GM12892 (cell line): Measurements from ENCODE around the gene FAM156B. TPM values are rescaled to one million over a fixed set of nuclear protein-coding genes. Genes with fewer than 3 reads are reported as not detected.
A peak's percentile ranks its signal among the peaks of the same experiment; 100 is the strongest.
"Not testable (repeated sequence)": the region's sequence is repeated elsewhere in the genome, so short reads cannot be mapped to it uniquely, and the experiment has no call there.

Experiments
- DNase-seq: peaks from one replicate; pipeline ENCODE4 v3.0.0; 2011; ENCODE audit not compliant: insufficient read length
- FAIRE-seq: peaks from 2 replicates; lab custom pipeline; 2011; peaks lifted over from hg19 to GRCh38; lab: Jason Lieb, UNC
- POLR2A ChIP-seq: IDR thresholded peaks from 2 replicates; pipeline ENCODE4 v1.6.1; 2011; ENCODE audit warnings: low read depth, low read length, control low read depth
- POLR2AphosphoS5 ChIP-seq: IDR thresholded peaks from 2 replicates; pipeline ENCODE4 v1.6.1; 2011; ENCODE audit warnings: low read depth, low read length, control low read depth
- TAF1 ChIP-seq: IDR thresholded peaks from 2 replicates; pipeline ENCODE4 v1.6.1; 2011; ENCODE audit warnings: low read depth, mild to moderate bottlenecking, control low read depth, low read length, borderline replicate concordance
- polyA plus RNA-seq: library from polyadenylated mRNA; unstranded; fragments of >200 nt; gene quantifications from one replicate; pipeline ENCODE4 v1.2.1, GENCODE V29; 2012; ENCODE audit warnings: missing spikeins, inconsistent platforms; ENCODE audit not compliant: missing spikeins

The FAM156B gene, protein sequence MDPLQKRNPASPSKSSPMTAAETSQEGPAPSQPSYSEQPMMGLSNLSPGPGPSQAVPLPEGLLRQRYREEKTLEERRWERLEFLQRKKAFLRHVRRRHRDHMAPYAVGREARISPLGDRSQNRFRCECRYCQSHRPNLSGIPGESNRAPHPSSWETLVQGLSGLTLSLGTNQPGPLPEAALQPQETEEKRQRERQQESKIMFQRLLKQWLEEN
- polyA plus RNA-seq: 9.5 TPM

DNA sequence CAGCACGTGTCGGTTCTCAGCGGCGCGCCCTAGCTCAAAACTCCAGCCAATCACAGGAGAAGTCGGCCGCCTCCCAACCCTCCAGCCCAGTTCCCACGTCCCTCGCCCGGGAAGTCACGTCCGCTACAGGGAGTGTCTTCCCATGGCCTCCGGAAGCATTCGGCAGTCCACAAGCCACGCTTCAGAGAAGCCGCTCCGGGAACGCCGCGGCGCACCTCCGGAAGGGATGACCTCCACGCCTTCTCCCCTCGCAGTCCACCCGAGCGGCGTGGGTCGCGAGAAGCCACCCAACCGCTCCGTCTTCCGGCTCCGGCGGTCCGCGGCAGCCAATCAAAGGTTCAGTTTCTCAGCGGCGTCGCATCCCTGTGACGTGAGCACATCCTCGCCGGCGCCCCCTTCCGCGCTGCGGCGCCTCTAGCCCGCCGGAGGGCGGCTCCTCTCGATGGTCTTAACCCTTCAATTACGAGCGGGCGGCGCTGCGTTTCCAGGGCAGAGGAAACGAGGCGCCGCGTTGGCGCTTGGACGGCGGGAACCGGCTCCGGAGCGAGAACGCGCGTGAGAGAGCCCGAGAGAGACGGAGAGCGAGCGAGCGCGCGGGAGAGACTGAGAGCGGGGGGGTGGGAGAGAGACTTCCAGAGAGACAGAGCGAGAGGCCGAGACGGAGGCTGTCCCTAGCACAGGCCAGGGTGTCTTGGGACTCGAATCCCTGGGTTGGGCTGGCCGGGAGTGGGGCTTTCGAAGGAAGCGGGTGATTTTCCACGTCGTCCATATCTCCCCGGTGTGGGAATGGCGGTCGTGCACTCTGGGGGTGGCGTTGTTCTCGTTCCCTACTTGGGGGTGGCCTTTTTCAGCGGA lies at the start of gene FAM156B:
FAM156B (plus strand) TSS at position 476 of the 855 bp plus-strand sequence. CDS start 9,896 bp downstream, outside the sequence.
- peak; percentile 87 for FAIRE-seq
- not testable (repeated sequence) for DNase-seq

DNA sequence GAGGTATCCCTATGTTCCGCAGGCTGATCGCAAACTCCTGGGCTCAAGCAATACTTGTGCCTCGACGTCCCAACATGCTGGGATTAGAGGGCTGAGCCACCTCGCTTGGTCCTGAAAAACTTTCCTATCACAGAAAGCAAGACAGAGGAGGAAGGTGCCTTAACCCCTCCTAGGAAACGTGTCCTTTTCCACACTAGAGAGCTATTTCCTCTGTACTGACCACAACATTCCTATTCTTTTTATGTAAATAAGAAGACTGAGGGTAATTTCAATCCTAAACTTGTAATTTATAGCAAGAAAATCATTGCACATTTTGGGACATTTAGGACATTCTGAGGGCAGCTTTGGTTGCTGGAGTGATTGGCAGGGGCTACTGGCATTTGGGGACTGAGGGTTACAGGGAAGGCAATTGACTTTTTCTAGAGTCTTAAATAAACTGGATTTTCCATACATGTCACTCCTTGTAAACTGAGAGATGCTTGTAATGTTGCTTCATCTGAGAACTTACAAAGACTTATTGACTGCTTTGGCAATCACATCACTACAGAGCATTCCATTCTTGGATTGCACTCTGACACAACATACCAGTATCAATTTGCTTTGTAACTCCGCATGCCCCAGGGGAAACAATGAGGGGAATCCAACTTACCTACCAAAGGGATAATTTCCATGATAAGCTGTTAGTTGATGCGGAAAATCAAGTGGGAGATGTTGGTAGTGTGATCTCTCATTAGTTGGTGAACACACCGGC lies 44.8 kb upstream of the FAM156B start:
- TF ChIP-seq POLR2AphosphoS5 (no peak), TAF1 (no peak), POLR2A (no peak)
- DNase-seq (no peak), FAIRE-seq (no peak)

DNA sequence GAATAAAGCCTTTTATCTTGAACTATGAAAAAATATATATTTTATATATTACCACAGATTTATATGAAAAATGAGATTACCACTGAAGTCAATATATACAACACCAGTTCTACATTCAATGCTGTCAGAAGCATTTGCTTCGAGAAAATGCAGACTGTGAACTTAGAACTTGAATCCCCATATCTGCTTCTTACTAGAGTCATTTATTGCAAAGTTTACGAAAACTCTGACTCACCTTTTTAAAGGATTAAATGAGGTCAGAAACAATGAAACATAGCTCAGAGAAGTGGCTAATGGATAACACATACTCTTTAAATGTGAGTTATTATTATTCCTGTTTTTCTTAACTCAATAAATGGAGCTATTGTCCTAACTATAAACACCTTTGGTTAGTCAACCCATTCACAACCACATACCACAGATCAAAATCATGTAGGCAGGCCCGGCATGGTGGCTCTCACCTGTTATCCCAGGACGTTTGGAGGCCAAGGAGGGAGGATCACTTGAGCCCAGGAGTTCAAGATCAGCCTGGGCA lies 40.1 kb upstream of the FAM156B start:
- not testable (repeated sequence) for DNase-seq, FAIRE-seq

DNA sequence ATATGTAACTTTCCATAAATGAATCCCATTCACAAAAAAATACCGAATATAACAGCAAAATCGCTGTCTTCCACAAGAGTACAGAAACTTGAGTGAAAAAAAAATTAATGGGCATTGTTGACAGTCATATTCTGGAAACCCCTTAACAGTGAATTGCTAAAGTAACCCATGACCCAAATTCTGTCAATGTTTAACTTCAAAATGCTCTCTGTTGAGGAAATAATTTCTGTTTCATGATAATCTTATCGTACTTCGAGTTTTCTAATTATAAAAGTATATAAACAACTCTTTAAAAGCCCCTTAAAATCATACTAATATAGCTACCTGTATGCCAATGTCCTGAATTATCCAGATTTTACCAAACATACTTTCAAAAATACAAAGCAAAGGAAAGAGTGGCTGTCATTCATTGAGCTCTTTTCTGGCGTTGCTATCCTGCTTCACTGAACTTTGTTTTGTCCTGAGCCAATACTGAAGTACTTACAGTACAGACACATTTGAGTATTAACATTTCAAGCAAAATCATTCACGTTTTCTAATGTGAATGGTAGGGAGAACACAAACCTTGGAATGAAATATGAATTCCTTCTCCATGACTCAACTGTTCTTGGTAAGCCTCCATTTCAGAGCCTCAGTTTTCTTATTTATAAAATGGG lies 31.7 kb upstream of the FAM156B start:
- FAIRE-seq (no peak), DNase-seq (no peak)
- TF ChIP-seq TAF1 (no peak), POLR2AphosphoS5 (no peak), POLR2A (no peak)

DNA sequence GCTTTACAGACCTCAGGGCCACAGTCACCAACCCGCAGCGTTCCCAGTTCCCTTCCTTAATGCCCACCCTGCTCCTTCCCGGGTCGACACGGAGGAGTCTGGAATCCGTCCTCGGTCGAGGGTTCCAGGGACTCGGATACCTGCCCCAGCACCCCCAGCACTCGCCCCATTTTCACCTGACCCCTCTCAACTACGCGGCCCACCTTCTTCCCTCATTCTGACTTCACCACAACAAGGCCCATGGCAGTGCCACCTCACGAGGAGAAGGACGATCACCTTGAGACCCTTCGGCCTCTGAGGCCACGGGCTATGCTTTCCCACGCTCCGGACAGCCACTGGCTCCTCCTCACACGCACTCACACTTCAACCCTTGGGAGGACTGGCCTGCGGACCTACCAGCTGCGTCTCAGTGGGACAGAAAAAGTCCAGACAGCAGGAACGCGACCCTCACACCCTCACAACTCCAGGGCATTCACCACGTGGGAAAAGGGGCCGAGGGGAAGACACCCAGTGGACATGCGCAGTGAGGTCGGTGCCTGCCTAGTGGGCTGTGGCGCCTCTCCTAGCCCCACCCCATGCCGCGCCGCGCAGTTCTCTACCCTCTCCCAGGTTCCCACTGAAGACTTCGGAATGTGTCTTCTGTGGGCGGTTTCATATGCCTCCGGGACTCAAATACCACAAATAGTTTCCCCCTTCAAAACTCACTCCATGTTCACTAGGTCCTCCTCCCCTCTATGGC lies 29.4 kb upstream of the FAM156B start, which contains the start of gene XAGE3:
XAGE3 (minus strand) TSS at position 474 of the 739 bp plus-strand sequence. CDS start 950 bp downstream, outside the sequence.
- DNase-seq (no peak), FAIRE-seq (no peak)
- TF ChIP-seq POLR2A (no peak), TAF1 (no peak), POLR2AphosphoS5 (no peak)

DNA sequence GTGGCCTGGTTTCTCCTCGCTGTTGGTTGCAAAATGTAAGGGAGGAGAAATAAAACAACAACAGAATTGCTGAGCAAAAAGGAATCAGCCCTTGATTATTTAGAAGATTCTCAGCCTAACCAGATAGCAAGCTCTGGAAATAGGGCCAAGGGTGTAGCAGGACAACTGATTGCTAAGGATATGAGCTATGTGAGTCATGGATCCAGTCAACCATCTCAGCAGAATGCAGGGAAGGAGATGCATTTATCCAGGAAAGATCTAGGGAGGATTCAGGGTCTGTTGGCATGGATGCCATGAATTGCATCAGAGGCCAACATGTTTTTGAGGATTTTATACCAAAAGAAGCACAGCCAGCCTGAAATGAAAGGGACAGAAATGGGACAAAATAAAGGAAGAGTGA lies 27.1 kb upstream of the FAM156B start:
- no peak for DNase-seq
- TF ChIP-seq POLR2A (no peak), TAF1 (no peak), POLR2AphosphoS5 (no peak)
- no peak for FAIRE-seq

DNA sequence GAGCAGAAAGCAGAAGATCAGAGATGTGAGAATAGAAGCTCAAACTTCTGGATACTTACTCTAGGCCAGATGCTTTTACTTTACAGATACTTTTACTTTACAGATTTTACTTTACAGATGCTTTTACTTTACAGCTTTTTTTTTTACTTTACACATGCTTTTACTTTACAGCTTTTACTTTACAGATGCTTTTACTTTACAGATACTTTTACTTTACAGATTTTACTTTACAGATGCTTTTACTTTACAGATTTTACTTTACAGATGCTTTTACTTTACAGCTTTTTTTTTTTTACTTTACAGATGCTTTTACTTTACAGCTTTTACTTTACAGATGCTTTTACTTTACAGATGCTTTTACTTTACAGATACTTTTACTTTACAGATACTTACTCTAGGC lies 23.3 kb upstream of the FAM156B start:
- not testable (repeated sequence) for FAIRE-seq, DNase-seq

DNA sequence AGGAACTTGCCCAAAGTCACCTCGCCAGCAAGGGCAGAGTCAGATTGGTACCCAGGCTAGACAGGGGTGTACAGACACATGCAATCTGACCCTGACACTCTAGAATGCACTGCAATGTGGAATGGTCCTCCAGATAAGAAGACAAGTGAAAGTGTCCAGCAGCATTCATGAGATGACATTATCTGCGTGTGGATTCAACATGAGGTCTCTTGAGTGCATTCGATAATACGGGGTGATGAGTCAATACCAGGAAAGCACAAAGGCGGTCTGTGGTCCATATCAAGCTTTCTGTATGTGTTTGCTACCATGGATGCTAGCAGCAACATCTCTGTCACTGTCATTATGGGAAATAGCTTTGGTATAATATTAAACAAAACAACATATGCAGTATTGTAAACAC lies 22.5 kb upstream of the FAM156B start:
- no peak for FAIRE-seq
- TF ChIP-seq POLR2A: no peak
- no peak for TF ChIP-seq TAF1
- no peak for TF ChIP-seq POLR2AphosphoS5

DNA sequence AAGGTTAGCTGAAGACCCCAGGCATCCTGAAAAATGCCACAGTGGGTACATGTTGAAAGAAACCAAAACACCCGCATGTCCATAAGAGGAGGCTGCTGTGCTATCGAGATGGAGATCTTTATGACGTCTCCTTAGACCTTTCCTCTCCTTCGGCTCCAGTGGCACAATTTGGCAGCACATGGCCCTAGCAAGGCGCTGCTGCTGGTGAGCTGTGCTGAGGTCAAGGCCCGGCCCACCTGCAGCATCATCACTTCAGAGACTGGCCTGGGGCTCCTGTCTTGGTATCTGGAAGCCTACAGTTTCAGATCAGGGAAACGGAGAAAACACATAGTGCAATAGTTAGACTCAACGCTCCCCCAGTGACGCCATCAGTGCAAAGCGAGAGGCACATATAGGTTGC lies 21.7 kb upstream of the FAM156B start:
- not testable (repeated sequence) for FAIRE-seq, DNase-seq

More for the DNA sequence above, 22.5 kb upstream of the FAM156B start:
- no peak for DNase-seq

DNA sequence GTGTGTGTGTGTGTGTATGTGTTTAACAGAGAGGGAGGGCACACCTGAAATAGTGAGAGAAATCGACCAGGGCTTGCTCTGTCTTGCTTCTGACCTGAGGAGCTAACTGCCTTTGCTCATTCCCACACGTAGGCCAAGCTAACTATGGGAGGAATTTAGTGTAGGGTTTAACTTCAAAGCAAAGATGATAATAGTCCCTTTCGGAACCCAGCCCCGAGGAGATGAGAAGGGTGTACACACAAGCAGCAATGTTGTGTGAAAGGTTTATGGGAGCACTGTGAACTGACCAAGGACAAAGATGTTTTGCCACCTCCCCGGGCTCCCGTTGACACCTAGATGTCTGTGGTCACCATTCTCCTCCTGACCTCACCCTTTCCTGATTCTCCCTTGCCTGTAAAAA lies 20.7 kb upstream of the FAM156B start:
- not testable (repeated sequence) for DNase-seq
- FAIRE-seq: peak; percentile 44

DNA sequence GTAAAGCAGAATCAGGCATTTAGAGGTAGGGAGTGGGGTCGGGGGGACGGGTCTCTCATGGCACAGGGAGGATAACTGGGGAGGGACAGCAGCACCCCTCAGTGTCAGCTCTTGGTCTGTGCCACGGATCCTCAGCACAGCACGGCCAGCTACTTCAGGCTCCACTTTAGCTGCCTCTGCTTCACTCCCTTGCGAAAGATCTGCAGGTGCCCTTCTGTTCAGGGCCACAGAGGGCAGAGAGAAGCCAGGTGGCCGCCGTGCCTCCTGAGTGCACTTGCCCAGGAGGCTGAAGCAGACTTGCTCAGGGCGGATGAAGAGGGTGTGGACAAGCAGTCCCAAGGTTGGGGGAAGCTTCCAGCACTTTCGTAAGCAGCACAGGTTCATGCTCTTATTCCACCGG lies 9.7 kb upstream of the FAM156B start:
- not testable (repeated sequence) for FAIRE-seq, DNase-seq

DNA sequence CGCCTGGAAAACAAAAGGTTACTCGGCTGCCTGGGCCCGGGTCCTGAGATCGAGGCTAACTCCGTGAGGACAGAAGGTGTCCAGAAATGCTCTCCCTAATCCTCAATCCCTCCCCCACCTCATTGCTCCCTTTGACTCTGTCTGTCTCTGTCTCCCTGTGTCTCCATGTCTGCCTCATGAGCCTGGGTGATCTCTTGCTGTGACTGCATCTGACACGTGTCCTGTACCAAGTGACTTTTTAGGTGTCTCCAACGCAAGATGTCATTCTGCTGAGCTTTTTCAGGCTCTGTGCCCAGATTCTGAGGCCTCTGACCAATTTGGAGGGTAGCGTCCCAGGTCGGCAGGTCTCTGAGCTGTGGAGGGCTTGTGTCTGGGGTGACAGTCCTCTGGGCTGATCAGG lies 9.0 kb upstream of the FAM156B start:
- FAIRE-seq, DNase-seq: not testable (repeated sequence)

DNA sequence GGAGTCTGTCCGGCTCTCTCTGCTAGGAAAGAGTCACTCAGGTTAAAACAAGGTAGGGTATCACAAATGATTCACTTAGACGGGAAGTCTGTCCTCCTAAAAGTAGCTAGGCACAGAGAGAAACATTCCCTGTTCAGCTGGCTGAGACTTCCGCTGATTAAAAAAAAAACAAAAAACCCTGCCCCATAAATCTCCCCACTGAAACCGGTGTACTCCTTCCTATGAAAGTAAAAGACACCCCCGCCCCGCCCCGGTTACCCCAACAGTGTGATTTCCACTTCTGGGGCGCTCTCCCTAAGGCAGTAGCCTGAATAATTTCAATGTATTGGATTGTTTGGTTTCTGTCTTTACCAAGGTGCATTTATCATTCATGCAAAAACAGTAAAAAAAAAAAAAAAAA lies 692 bp upstream of the FAM156B start:
- FAIRE-seq, DNase-seq: not testable (repeated sequence)

DNA sequence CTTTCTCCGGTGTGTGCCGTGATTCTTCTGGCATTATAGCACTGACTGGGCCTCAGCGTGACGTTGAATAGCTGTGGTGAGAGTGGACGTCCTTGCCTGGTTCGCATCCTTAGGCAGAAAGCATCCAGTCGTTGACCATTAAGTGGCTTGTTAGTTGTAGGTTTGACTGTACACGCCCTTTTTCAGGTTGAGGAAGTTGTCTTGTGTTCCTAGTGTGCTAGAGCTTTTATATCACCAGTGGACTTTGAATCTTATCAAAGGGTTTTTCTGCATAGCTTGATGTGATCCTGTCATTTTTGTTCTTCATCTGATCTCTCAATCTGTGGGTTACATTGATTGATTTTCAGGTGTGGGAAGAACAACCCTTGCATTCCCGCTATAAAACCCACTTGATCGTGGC lies 8.4 kb downstream of the FAM156B start:
- not testable (repeated sequence) for DNase-seq, FAIRE-seq

DNA sequence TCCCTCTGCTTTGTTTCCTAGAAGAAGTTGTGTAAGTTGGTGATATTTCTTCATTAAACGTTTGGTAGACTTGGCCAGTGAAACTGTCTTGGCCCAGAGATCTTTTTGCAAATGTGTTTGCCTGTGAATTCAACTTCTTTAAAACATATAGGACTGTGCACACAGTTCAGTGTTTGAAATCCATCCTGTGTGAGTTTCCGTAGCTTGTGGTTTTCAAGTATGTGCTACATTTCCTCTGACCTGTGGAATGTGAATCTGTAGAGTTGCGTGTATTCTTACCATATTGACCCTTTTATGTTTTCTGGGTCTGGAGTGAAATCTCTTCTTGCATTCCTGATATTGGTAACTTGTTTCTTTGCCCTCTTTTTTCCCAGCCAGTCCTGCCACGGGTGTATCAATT lies 8.9 kb downstream of the FAM156B start:
- not testable (repeated sequence) for DNase-seq, FAIRE-seq

DNA sequence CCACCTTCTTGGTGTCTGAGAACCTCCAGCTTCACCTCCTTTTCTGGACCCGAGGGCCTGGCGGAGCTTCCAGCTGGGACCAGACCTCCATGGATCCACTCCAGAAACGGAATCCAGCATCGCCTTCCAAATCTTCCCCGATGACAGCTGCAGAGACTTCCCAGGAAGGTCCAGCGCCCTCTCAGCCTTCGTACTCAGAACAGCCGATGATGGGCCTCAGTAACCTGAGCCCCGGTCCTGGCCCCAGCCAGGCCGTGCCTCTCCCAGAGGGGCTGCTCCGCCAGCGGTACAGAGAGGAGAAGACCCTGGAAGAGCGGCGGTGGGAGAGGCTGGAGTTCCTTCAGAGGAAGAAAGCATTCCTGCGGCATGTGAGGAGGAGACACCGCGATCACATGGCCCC lies 10.0 kb downstream of the FAM156B start:
- DNase-seq, FAIRE-seq: not testable (repeated sequence)
